HepG2 (cell line): ENCODE data around the gene COG4. TPM values are rescaled to one million over a fixed set of nuclear protein-coding genes. Genes with fewer than 3 reads are reported as not detected.
A peak's percentile ranks its signal among the peaks of the same experiment; 100 is the strongest.

Source experiments
- CENPX ChIP-seq: sonication (generic); formaldehyde crosslinking; IDR thresholded peaks from 2 replicates; pipeline ENCODE4 v1.9.0; 2021; ENCODE audit warnings: mild to moderate bottlenecking, missing genetic modification reagents, moderate library complexity
- CREM ChIP-seq, 2 experiments: sonication (generic) in 1 of 2; formaldehyde crosslinking in 1 of 2; IDR thresholded peaks; 2 replicates each; pipeline versions ENCODE4 v1.4.0 to v1.6.1; 2016 to 2020; ENCODE audit warnings: antibody characterized with exemption in 1 of 2, mild to moderate bottlenecking in 1 of 2, missing genetic modification reagents in 1 of 2
- ELK4 ChIP-seq: sonication (generic); formaldehyde crosslinking; IDR thresholded peaks from 2 replicates; pipeline ENCODE4 v1.9.0; 2021; ENCODE audit warnings: missing genetic modification reagents, borderline replicate concordance
- GABPA ChIP-seq, 2 experiments: IDR thresholded peaks; 2 replicates each; pipeline ENCODE4 v1.6.1; 2011 to 2016; ENCODE audit warnings: low read depth in 2 of 2, low read length in 1 of 2, missing biosample characterization in 1 of 2, missing genetic modification characterization in 1 of 2
- GABPB1 ChIP-seq: IDR thresholded peaks from 2 replicates; pipeline ENCODE4 v1.6.1; 2016; ENCODE audit warnings: mild to moderate bottlenecking, missing genetic modification reagents, moderate library complexity, missing compliant biosample characterization
- GATA4 ChIP-seq: sonication (generic); IDR thresholded peaks from 2 replicates; pipeline ENCODE4 v1.6.1; 2016; ENCODE audit warnings: antibody characterized with exemption, low read depth, borderline replicate concordance
- HNRNPH1 ChIP-seq: fragments of 200-400 bp; formaldehyde crosslinking; optimal IDR thresholded peaks from 2 replicates; pipeline ENCODE3; 2017; ENCODE audit warnings: mild to moderate bottlenecking, low read depth, low read length
- HNRNPUL1 ChIP-seq: fragments of 200-400 bp; formaldehyde crosslinking; IDR thresholded peaks from 2 replicates; pipeline ENCODE4 v1.6.1; 2017; ENCODE audit warnings: low read depth, mild to moderate bottlenecking, low read length, moderate library complexity
- KLF12 ChIP-seq: sonication (generic); formaldehyde crosslinking; IDR thresholded peaks from 2 replicates; pipeline ENCODE4 v1.4.0; 2020; ENCODE audit warnings: missing genetic modification reagents, borderline replicate concordance
- KLF6 ChIP-seq: IDR thresholded peaks from 2 replicates; pipeline ENCODE4 v1.8.0; 2016; ENCODE audit warnings: missing biosample characterization, missing genetic modification reagents
- MYNN ChIP-seq: sonication (generic); formaldehyde crosslinking; IDR thresholded peaks from 2 replicates; pipeline ENCODE4 v1.4.0; 2020; ENCODE audit warnings: mild to moderate bottlenecking, low read depth, missing genetic modification reagents
- NAIF1 ChIP-seq: sonication (generic); formaldehyde crosslinking; IDR thresholded peaks from 2 replicates; pipeline ENCODE4 v1.5.0; 2020; ENCODE audit warnings: mild to moderate bottlenecking, missing genetic modification reagents, borderline replicate concordance
- PCBP1 ChIP-seq: fragments of 200-400 bp; formaldehyde crosslinking; IDR thresholded peaks from 2 replicates; pipeline ENCODE4 v1.6.1; 2017; ENCODE audit warnings: mild to moderate bottlenecking, low read depth, low read length, borderline replicate concordance
- RARG ChIP-seq: sonication (generic); formaldehyde crosslinking; IDR thresholded peaks from 2 replicates; pipeline ENCODE4 v1.4.0; 2020; ENCODE audit warnings: low read depth, mild to moderate bottlenecking, missing genetic modification reagents
- SKIL ChIP-seq: sonication (generic); formaldehyde crosslinking; IDR thresholded peaks from 2 replicates; pipeline ENCODE4 v1.8.0; 2022; ENCODE audit warnings: missing genetic modification reagents, mild to moderate bottlenecking, moderate library complexity, borderline replicate concordance
- SP2 ChIP-seq: sonication (generic); formaldehyde crosslinking; IDR thresholded peaks from 2 replicates; pipeline ENCODE4 v1.5.1; 2020; ENCODE audit warnings: mild to moderate bottlenecking, missing genetic modification reagents
- SSRP1 ChIP-seq: IDR thresholded peaks from 2 replicates; pipeline ENCODE4 v1.6.1; 2016; ENCODE audit warnings: control low read depth
- TARDBP ChIP-seq: sonication (generic); formaldehyde crosslinking; IDR thresholded peaks from 2 replicates; pipeline ENCODE4 v1.8.0; 2022; ENCODE audit warnings: mild to moderate bottlenecking, missing genetic modification reagents
- TBX2 ChIP-seq: sonication (generic); formaldehyde crosslinking; IDR thresholded peaks from 2 replicates; pipeline ENCODE4 v1.5.0; 2020; ENCODE audit warnings: missing genetic modification reagents, mild to moderate bottlenecking, borderline replicate concordance
- U2AF1 ChIP-seq: fragments of 200-400 bp; formaldehyde crosslinking; optimal IDR thresholded peaks from 2 replicates; pipeline ENCODE3; 2017; ENCODE audit warnings: mild to moderate bottlenecking, low read depth, low read length
- YEATS2 ChIP-seq: sonication (generic); formaldehyde crosslinking; IDR thresholded peaks from 2 replicates; pipeline ENCODE4 v1.4.0; 2020; ENCODE audit warnings: missing genetic modification reagents, borderline replicate concordance
- ZBTB20 ChIP-seq: sonication (generic); formaldehyde crosslinking; IDR thresholded peaks from 2 replicates; pipeline ENCODE4 v1.8.1; 2023; ENCODE audit warnings: missing genetic modification reagents, low read depth, mild to moderate bottlenecking, borderline replicate concordance
- ZNF256 ChIP-seq: sonication (generic); formaldehyde crosslinking; conservative IDR thresholded peaks from 2 replicates; pipeline ENCODE4 v1.4.0; 2020; ENCODE audit warnings: missing genetic modification reagents
- ZNF543 ChIP-seq: sonication (generic); formaldehyde crosslinking; IDR thresholded peaks from 2 replicates; pipeline ENCODE4 v1.4.0; 2020; ENCODE audit warnings: mild to moderate bottlenecking, missing genetic modification reagents
- ZNF749 ChIP-seq: sonication (generic); formaldehyde crosslinking; IDR thresholded peaks from 2 replicates; pipeline ENCODE4 v1.8.0; 2022; ENCODE audit warnings: mild to moderate bottlenecking, missing genetic modification reagents, moderate library complexity, borderline replicate concordance
- polyA plus RNA-seq, 8 experiments: library from polyadenylated mRNA; depleted of rRNA in 3 of 8; stranded (reverse) in 7 of 8; unstranded in 1 of 8; fragments of >200 nt; fragmentation: Illumina TruSeq in 4 of 8; extraction: Trizol in 4 of 8; gene quantifications; 2 replicates each; pipeline versions ENCODE4 v1.2.1 to v1.2.3, GENCODE V29; 2011 to 2016; ENCODE audit warnings: low read depth in 4 of 8, missing spikeins in 1 of 8, mixed read lengths in 1 of 8; ENCODE audit not compliant: insufficient read depth in 1 of 8
- total RNA-seq, 5 experiments: library from RNA; depleted of rRNA; stranded (reverse); fragments of >200 nt; fragmentation: Illumina TruSeq; extraction: Trizol; gene quantifications; 2 replicates each; pipeline ENCODE4 v1.2.3, GENCODE V29; 2016; ENCODE audit warnings: low read depth in 1 of 5
- TF ChIP-seq, protein P1 (sequence below): IDR thresholded peaks from 2 replicates; pipeline ENCODE4 v1.6.1; 2016; ENCODE audit warnings: mild to moderate bottlenecking, missing biosample characterization, missing genetic modification reagents

COG4 gene
- total and polyA plus RNA-seq, 2 of the 13 experiments (the other 11 are each of a cell fraction or from before 2014, with no cell fraction given), result 51.1 to 73.8 TPM

DNA sequence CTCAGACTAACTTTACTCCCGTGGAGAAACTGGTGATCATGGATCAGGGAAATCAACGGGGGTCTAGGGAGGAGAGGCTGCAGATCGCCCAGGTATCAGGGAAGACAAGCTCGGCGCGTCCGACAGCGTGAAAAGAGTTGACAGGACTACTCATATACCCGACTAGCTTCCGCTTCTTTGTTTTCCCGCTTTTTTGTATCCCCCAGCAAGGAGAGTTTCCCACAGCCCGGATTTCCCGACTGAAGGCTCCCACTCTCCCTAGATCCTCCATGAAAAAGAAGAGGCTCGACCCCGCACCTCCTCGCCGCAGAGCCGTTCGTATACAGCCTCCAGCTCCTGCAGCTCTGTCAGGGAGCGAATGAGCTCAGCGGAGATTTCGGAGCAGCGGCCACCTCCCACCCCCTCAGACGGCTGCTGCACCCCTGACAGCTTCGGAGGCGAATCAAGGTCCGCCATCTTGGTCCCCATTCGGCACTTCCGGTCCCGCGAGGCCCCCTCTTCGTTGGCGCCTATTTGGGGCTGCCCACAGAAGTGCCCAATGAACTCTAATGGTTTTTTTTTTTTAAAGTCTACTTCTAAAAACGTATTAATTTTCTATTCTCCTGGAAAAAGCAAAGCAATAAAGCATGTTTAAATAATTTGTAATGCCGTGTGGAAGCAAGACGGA, at the start of gene COG4 (continued):
- TF ChIP-seq RARG, result no peak
- TF ChIP-seq U2AF1, result no peak
- TF ChIP-seq CENPX (CRISPR knock-in tag), result no peak
- peak; percentile 98 for TF ChIP-seq GABPB1 (CRISPR knock-in tag)
- peak; percentile 50; the same call in 1 of the 2 replicates for TF ChIP-seq KLF6 (CRISPR knock-in tag)
- TF ChIP-seq SP2 (CRISPR knock-in tag), result no peak; the same call in none of the 2 replicates
- no peak for TF ChIP-seq ELK4 (CRISPR knock-in tag)
- TF ChIP-seq ZNF749 (CRISPR knock-in tag), result 0 out of 2 replicates have a peak, but pooled peaks have one; percentile 20
- TF ChIP-seq ZBTB20 (CRISPR knock-in tag), result peak; percentile 53; the same call in 1 of the 2 replicates
- peak; percentile 25 for TF ChIP-seq KLF12
- TF ChIP-seq, protein P1, sequence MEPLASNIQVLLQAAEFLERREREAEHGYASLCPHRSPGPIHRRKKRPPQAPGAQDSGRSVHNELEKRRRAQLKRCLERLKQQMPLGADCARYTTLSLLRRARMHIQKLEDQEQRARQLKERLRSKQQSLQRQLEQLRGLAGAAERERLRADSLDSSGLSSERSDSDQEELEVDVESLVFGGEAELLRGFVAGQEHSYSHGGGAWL (CRISPR knock-in tag), result no peak; the same call in 1 of the 2 replicates
- no peak for TF ChIP-seq SKIL (CRISPR knock-in tag)
- TF ChIP-seq TBX2 (CRISPR knock-in tag), result 0 out of 2 replicates have a peak, but pooled peaks have one; percentile 49
- no peak for TF ChIP-seq MYNN (CRISPR knock-in tag)
- no peak for TF ChIP-seq ZNF256
- TF ChIP-seq GABPA (IDR thresholded peaks at IDR 0.05; ENCODE audit: low read depth, low read length), result peak; percentile 74
- TF ChIP-seq GABPA (CRISPR knock-in tag; IDR thresholded peaks at IDR 0.05; ENCODE audit: low read depth), result peak; percentile 94
- no peak for TF ChIP-seq ZNF543
- TF ChIP-seq HNRNPH1, result no peak
- 0 out of 2 replicates have a peak, but pooled peaks have one; percentile 20 for TF ChIP-seq TARDBP (CRISPR knock-in tag)
- no peak for TF ChIP-seq YEATS2 (CRISPR knock-in tag)
- TF ChIP-seq GATA4, result 0 out of 2 replicates have a peak, but pooled peaks have one; percentile 37
- no peak for TF ChIP-seq PCBP1
- no peak for TF ChIP-seq SSRP1 (CRISPR knock-in tag)
- no peak for TF ChIP-seq HNRNPUL1
- TF ChIP-seq NAIF1 (CRISPR knock-in tag), result no peak
- peak; percentile 68; the same call in 1 of the 2 replicates for TF ChIP-seq CREM (IDR thresholded peaks at IDR 0.05)
- TF ChIP-seq CREM (CRISPR knock-in tag; IDR thresholded peaks at IDR 0.05), result no peak
